ENCODE data around the gene GLCCI1. TPM values are rescaled to one million over a fixed set of nuclear protein-coding genes. Genes with fewer than 3 reads are reported as not detected.

Gene GLCCI1
- total and polyA plus RNA-seq, 10 of the 15 experiments (the other 5 are each of a cell fraction or from before 2014, with no cell fraction given): 12.6 to 92.0 (median 27.6) TPM

DNA sequence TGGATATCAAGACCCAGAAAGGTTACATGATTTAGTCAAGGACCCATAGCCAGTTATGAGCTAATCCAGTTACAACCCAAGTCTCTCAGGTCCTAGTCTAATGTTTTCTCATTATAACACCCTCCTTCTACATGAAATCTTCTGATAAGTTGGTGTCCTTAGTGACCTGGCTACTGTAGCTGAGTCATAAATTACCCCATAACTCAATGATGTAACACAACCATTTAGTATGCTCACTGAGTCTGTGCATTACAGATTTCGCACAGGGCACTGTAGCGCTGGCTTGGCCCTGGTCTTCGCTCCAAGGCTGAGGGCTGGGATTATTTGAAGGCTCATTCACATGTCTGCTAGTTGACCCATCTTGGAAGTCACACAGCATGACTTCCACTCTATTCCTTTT lies 36.0 kb upstream of the GLCCI1 start (continued):
- TF ChIP-seq IKZF2 (IDR thresholded peaks at IDR 0.05) (no peak), POU2F2 (IDR thresholded peaks at IDR 0.05; ENCODE audit: borderline replicate concordance, low read depth, low read length) (no peak), RBBP5 (conservative IDR thresholded peaks at IDR 0.05) (no peak)
- TF ChIP-seq, protein P1, sequence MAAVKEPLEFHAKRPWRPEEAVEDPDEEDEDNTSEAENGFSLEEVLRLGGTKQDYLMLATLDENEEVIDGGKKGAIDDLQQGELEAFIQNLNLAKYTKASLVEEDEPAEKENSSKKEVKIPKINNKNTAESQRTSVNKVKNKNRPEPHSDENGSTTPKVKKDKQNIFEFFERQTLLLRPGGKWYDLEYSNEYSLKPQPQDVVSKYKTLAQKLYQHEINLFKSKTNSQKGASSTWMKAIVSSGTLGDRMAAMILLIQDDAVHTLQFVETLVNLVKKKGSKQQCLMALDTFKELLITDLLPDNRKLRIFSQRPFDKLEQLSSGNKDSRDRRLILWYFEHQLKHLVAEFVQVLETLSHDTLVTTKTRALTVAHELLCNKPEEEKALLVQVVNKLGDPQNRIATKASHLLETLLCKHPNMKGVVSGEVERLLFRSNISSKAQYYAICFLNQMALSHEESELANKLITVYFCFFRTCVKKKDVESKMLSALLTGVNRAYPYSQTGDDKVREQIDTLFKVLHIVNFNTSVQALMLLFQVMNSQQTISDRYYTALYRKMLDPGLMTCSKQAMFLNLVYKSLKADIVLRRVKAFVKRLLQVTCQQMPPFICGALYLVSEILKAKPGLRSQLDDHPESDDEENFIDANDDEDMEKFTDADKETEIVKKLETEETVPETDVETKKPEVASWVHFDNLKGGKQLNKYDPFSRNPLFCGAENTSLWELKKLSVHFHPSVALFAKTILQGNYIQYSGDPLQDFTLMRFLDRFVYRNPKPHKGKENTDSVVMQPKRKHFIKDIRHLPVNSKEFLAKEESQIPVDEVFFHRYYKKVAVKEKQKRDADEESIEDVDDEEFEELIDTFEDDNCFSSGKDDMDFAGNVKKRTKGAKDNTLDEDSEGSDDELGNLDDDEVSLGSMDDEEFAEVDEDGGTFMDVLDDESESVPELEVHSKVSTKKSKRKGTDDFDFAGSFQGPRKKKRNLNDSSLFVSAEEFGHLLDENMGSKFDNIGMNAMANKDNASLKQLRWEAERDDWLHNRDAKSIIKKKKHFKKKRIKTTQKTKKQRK (IDR thresholded peaks at IDR 0.05; ENCODE audit: low read depth, low read length): no peak

DNA sequence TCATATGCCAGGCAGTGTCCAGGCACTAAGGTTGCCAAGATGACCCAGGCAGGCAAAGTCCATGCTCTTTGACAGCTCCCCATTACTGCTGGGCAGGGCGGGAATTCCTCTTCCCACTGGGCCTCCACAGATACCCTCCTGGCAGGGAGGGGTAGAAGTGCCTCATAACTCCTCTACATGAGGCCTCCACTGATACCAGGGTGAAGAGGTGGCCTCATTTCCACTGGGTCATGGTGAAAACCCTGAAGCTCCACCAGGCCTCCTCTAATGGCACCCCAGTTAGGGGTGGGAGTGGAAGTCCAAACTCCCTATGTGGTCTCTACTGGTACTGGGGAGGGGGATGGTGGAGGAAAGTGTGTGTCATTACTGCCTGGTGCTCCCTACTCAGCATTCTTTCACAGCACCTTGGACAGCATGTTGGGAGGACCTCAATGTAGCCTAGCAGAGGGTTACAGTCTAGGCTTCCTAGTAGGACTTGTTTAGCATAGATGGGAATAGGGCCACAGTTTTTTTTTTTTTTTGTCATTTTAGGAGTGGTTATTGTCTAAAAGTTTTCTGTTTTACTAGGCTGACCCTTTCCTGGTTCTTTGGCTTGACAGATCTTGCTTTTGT lies 34.6 kb upstream of the GLCCI1 start:
- Histone ChIP-seq H3K9me3 (replicated peaks; ENCODE audit: control insufficient read depth, insufficient read depth, low read length) (no peaks in the 10 kb centered on the region), H3K79me2 (ENCODE audit: control insufficient read depth, insufficient read depth, low read length) (no peaks in the 10 kb centered on the region), H4K20me1 (ENCODE audit: control insufficient read depth, insufficient read depth) (no peaks in the 10 kb centered on the region), H3K4me2 (ENCODE audit: control insufficient read depth, insufficient read depth) (no peak overlapping the region), H3K27me3 (replicated peaks in 1 of 2; ENCODE audit: control insufficient read depth in 2 of 2, insufficient read depth in 2 of 2, low read length in 1 of 2) (no peaks in the 10 kb centered on the region), H3K4me1 (ENCODE audit: control insufficient read depth, insufficient read depth, low read length) (no peaks in the 10 kb centered on the region), H3K9ac (ENCODE audit: control insufficient read depth, insufficient read depth, low read length) (no peak overlapping the region), H3K4me3 (no peak overlapping the region), H3K36me3 (ENCODE audit: control insufficient read depth in 2 of 2, insufficient read depth in 2 of 2, low read length in 1 of 2) (no peaks in the 10 kb centered on the region), H2AFZ (ENCODE audit: control insufficient read depth, low read depth, low read length) (no peak overlapping the region), H3K27ac (ENCODE audit: control insufficient read depth, insufficient read depth) (no peak overlapping the region)
- in situ Hi-C loops (cut with MboI) (no loop called here), intact Hi-C loops (cut with micrococcal nuclease; ENCODE audit: unreplicated experiment) (no loop called here)
- RAD21 ChIA-PET (ENCODE audit: unreplicated experiment): interaction anchor here (0.8 to 1.1 kb wide), 2 partner anchors 10 to 14 kb away, joined by 3 to 4 read pairs; no protein-coding TSS in a partner anchor
- SMC1A ChIA-PET (ENCODE audit: uncharacterized antibody, unreplicated experiment): interaction anchor here (1.3 to 1.4 kb wide), 2 partner anchors 9 to 10 kb away, joined by 3 to 4 read pairs; no protein-coding TSS in a partner anchor
- no peak for FAIRE-seq
- WGBS (ENCODE audit: insufficient coverage, insufficient replicate concordance, low lambda C conversion rate, missing lambda C conversion rate): 24% methylated on average over 1 of the region's 1 CpG
- no peak for ATAC-seq
- CTCF ChIA-PET: no interaction called here
- POLR2A ChIA-PET: interaction anchor here (0.6 to 0.7 kb wide), 2 partner anchors 65 to 186 kb away, joined by 3 read pairs; no protein-coding TSS in a partner anchor
- no TSS peak for BruUV-seq (replicated peaks)
- DNase-seq (ENCODE audit: low read depth, low spot score): no peak
- TF ChIP-seq KLF5 (IDR thresholded peaks at IDR 0.05; ENCODE audit: partially characterized antibody): no peak
- TF ChIP-seq MTA2 (IDR thresholded peaks at IDR 0.05; ENCODE audit: low read depth): no peak
- TF ChIP-seq PAX8 (IDR thresholded peaks at IDR 0.05): no peak
- TF ChIP-seq GATAD2B (conservative IDR thresholded peaks at IDR 0.05; ENCODE audit: low read depth): no peak
- TF ChIP-seq SUPT20H (IDR thresholded peaks at IDR 0.05; ENCODE audit: borderline replicate concordance, control insufficient read depth, low read depth, low read length): no peak
- TF ChIP-seq WRNIP1 (IDR thresholded peaks at IDR 0.05; ENCODE audit: borderline replicate concordance, low read depth, low read length): no peak
- TF ChIP-seq, protein P1 (IDR thresholded peaks at IDR 0.05; ENCODE audit: low read depth, low read length): no peak
- TF ChIP-seq ASH2L (IDR thresholded peaks at IDR 0.05; ENCODE audit: borderline replicate concordance, low read depth): no peak
- TF ChIP-seq NFIC (IDR thresholded peaks at IDR 0.05; ENCODE audit: low read depth, low read length): no peak
- no peak for TF ChIP-seq MEF2A (IDR thresholded peaks at IDR 0.05; ENCODE audit: insufficient read depth, low read depth, low read length)
- TF ChIP-seq NBN (IDR thresholded peaks at IDR 0.05): no peak
- TF ChIP-seq ATF7 (IDR thresholded peaks at IDR 0.05; ENCODE audit: low read depth): no peak
- TF ChIP-seq POLR2AphosphoS2 (IDR thresholded peaks at IDR 0.05; ENCODE audit: low read depth, low read length): no peak
- no peak for TF ChIP-seq BRCA1 (IDR thresholded peaks at IDR 0.05; ENCODE audit: low read depth, low read length)
- no peak for TF ChIP-seq ESRRA (IDR thresholded peaks at IDR 0.05; ENCODE audit: low read length)
